ENCODE data around the gene HEATR5A.

DNA sequence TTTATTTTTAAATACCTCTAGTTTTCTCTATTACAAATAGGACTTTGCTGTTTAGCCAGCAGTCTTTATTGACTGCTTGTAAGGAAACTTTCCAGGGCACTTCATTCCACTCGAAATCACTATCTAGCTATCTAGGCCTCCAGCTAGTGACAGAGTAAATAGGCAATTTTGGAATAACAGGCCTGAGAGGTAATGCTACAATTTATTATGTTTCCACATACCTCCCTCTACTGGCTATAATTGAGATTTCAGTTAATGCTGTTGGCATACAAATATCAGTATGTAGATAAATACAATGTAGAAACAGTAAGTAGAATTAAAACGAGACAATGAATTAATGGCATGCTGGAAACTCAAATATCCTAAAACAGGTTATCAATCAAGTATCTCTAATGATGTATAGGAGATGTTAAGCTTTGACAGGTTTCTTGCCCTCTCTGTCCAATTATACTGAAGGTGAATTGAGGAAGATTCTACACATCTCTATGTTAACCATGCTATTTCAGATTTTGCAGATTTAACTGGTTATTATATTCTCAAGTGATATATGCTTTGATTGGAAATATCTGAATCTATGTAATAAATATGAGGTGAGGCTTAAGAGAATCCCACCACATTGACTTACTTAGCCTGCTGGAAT, 29.7 kb upstream of the HEATR5A start:
- TF ChIP-seq, protein P1, sequence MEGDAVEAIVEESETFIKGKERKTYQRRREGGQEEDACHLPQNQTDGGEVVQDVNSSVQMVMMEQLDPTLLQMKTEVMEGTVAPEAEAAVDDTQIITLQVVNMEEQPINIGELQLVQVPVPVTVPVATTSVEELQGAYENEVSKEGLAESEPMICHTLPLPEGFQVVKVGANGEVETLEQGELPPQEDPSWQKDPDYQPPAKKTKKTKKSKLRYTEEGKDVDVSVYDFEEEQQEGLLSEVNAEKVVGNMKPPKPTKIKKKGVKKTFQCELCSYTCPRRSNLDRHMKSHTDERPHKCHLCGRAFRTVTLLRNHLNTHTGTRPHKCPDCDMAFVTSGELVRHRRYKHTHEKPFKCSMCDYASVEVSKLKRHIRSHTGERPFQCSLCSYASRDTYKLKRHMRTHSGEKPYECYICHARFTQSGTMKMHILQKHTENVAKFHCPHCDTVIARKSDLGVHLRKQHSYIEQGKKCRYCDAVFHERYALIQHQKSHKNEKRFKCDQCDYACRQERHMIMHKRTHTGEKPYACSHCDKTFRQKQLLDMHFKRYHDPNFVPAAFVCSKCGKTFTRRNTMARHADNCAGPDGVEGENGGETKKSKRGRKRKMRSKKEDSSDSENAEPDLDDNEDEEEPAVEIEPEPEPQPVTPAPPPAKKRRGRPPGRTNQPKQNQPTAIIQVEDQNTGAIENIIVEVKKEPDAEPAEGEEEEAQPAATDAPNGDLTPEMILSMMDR (IDR thresholded peaks at IDR 0.05), result peak; percentile 81
- TF ChIP-seq ZFX (IDR thresholded peaks at IDR 0.05; ENCODE audit: borderline replicate concordance), result no peak
